GM18505 (cell line): ENCODE measurements around the gene SUCO.
A peak's percentile ranks its signal among the peaks of the same experiment; 100 is the strongest.
"Not testable (repeated sequence)": the region's sequence is repeated elsewhere in the genome, so short reads cannot be mapped to it uniquely, and the experiment has no call there.

ENCODE experiments used
- ATAC-seq: cut with Tn5 transposase; IDR thresholded peaks from one replicate; pipeline ENCODE4 v1.9.1; 2021; ENCODE audit not compliant: unreplicated experiment
- POLR2A ChIP-seq: IDR thresholded peaks from 4 replicates; pipeline ENCODE4 v1.6.1; 2011; ENCODE audit warnings: borderline replicate concordance; ENCODE audit not compliant: insufficient read depth, insufficient read length; ENCODE audit errors: extremely low read depth

The SUCO gene

GRCh38 chr1:172532700-172533512 is at the start of gene SUCO:
TSS of gene SUCO (plus strand) at chr1:172533150. CDS start at chr1:172533436, 286 bp downstream.
- peak; percentile 87 for TF ChIP-seq POLR2A
- ATAC-seq = peak; percentile 88

- ATAC-seq = no peak
- no peak for TF ChIP-seq POLR2A
Observed at GRCh38 chr1:172483448-172483847, 49.5 kb upstream of the SUCO start.

- no peak for ATAC-seq
- no peak for TF ChIP-seq POLR2A
Observed at GRCh38 chr1:172484252-172484651, 48.7 kb upstream of the SUCO start.

GRCh38 chr1:172485626-172486025 is 47.3 kb upstream of the SUCO start:
- TF ChIP-seq POLR2A = no peak
- ATAC-seq = no peak

GRCh38 chr1:172486805-172487454 is 46.0 kb upstream of the SUCO start:
- TF ChIP-seq POLR2A = no peak
- no peak for ATAC-seq

- ATAC-seq = no peak
Observed at GRCh38 chr1:172487550-172487949, 45.4 kb upstream of the SUCO start.

GRCh38 chr1:172488393-172488792 is 44.6 kb upstream of the SUCO start:
- no peak for TF ChIP-seq POLR2A
- ATAC-seq = no peak

More at GRCh38 chr1:172487550-172487949, 45.4 kb upstream of the SUCO start:
- TF ChIP-seq POLR2A = no peak

- TF ChIP-seq POLR2A = no peak
- no peak for ATAC-seq
Observed at GRCh38 chr1:172489847-172490246, 43.1 kb upstream of the SUCO start.

GRCh38 chr1:172492421-172492820 is 40.5 kb upstream of the SUCO start:
- TF ChIP-seq POLR2A = no peak

GRCh38 chr1:172494166-172494565 is 38.8 kb upstream of the SUCO start:
- no peak for ATAC-seq
- TF ChIP-seq POLR2A = no peak

More at GRCh38 chr1:172492421-172492820, 40.5 kb upstream of the SUCO start:
- ATAC-seq = no peak

- ATAC-seq = not testable (repeated sequence)
Observed at GRCh38 chr1:172496127-172496526, 36.8 kb upstream of the SUCO start.

- TF ChIP-seq POLR2A = no peak
- ATAC-seq = no peak
Observed at GRCh38 chr1:172496678-172497077, 36.3 kb upstream of the SUCO start.

GRCh38 chr1:172497230-172497629 is 35.7 kb upstream of the SUCO start:
- no peak for TF ChIP-seq POLR2A
- no peak for ATAC-seq

GRCh38 chr1:172498857-172499256 is 34.1 kb upstream of the SUCO start:
- TF ChIP-seq POLR2A = no peak
- ATAC-seq = no peak
